Testis (tissue), 2 donors: Measurements from ENCODE around the gene ATM.

Experiments
- POLR2A ChIP-seq: fragments of 450-650 bp; IDR thresholded peaks from one replicate; pipeline ENCODE4 v1.6.1; 2017; ENCODE audit warnings: antibody characterized with exemption, mild to moderate bottlenecking, moderate library complexity
- TF ChIP-seq, protein P1 (sequence below), 3 experiments: fragments of 450-650 bp in 2 of 3; fragments of 200-600 bp in 1 of 3; sonication (generic) in 1 of 3; IDR thresholded peaks; one replicate each; pipeline ENCODE4 v1.5.1; 2016 to 2019; ENCODE audit warnings: antibody characterized with exemption in 3 of 3, mild to moderate bottlenecking in 2 of 3, moderate library complexity in 1 of 3

DNA sequence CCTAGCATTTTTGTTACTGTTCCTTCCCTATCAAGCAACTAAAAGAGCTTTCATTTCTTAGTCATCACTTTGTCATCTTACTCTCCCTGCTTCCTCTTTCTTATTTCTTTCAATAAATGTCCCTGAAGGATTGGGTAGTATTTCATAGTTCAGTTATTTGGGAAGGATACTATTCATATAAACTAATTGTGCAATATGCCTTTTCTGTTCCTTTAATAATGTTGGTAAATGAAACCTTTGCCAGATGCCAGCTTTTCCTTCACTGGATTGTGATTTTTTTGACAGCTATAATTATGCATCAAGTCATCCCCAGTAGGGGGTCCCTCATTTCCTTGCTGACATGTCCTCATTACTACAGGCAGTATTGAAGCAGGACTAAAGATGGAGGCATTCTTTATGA is 101.7 kb downstream of the ATM start:
- TF ChIP-seq, protein P1, sequence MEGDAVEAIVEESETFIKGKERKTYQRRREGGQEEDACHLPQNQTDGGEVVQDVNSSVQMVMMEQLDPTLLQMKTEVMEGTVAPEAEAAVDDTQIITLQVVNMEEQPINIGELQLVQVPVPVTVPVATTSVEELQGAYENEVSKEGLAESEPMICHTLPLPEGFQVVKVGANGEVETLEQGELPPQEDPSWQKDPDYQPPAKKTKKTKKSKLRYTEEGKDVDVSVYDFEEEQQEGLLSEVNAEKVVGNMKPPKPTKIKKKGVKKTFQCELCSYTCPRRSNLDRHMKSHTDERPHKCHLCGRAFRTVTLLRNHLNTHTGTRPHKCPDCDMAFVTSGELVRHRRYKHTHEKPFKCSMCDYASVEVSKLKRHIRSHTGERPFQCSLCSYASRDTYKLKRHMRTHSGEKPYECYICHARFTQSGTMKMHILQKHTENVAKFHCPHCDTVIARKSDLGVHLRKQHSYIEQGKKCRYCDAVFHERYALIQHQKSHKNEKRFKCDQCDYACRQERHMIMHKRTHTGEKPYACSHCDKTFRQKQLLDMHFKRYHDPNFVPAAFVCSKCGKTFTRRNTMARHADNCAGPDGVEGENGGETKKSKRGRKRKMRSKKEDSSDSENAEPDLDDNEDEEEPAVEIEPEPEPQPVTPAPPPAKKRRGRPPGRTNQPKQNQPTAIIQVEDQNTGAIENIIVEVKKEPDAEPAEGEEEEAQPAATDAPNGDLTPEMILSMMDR (IDR thresholded peaks at IDR 0.05): no peak
- no peak for TF ChIP-seq POLR2A
